Fibroblast of mammary gland (primary cell): ENCODE measurements around the gene NEMF.

Experiments
- DNase-seq: peaks from one replicate; pipeline ENCODE4 v3.0.0-alpha.2; 2010; ENCODE audit warnings: low read depth
- H3K4me3 ChIP-seq: 2 replicates; pipeline ENCODE4 v1.5.1; 2011; ENCODE audit warnings: low read depth, mild to moderate bottlenecking, low read length, moderate library complexity; ENCODE audit not compliant: control insufficient read depth
- TF ChIP-seq, protein P1 (sequence below): conservative IDR thresholded peaks from 2 replicates; pipeline ENCODE4 v1.5.1; 2011; ENCODE audit warnings: low read depth, low read length, inconsistent platforms; ENCODE audit not compliant: control insufficient read depth, insufficient read depth

NEMF gene

GRCh38 chr14:49862089-49862673 lies 9.6 kb upstream of the NEMF start:
- TF ChIP-seq, protein P1, sequence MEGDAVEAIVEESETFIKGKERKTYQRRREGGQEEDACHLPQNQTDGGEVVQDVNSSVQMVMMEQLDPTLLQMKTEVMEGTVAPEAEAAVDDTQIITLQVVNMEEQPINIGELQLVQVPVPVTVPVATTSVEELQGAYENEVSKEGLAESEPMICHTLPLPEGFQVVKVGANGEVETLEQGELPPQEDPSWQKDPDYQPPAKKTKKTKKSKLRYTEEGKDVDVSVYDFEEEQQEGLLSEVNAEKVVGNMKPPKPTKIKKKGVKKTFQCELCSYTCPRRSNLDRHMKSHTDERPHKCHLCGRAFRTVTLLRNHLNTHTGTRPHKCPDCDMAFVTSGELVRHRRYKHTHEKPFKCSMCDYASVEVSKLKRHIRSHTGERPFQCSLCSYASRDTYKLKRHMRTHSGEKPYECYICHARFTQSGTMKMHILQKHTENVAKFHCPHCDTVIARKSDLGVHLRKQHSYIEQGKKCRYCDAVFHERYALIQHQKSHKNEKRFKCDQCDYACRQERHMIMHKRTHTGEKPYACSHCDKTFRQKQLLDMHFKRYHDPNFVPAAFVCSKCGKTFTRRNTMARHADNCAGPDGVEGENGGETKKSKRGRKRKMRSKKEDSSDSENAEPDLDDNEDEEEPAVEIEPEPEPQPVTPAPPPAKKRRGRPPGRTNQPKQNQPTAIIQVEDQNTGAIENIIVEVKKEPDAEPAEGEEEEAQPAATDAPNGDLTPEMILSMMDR: peak; percentile 100
- H3K4me3 ChIP-seq: peak overlapping the region; percentile 73
- DNase-seq: peak; percentile 88

DNA sequence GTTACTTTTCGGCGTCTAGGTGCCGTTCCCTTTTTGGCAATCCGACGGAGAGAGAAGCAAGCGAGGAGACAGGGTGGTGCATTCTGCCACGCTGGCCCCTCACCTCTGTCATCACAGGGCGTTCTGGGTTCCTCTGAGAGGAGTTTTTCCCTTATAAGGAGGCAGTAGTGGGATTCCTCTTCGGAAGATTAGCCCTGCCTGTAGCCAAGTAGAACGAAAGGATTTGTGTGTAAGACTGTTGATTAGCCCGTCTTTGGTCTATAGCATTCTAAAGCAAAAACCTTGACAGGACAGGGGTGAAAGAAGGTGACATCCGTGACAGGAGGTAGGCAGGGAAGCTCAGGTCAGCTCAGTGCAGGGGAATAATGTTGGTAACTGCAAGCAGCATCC lies 9.1 kb upstream of the NEMF start:
- H3K4me3 ChIP-seq: peak overlapping the region; percentile 73
- DNase-seq: peak; percentile 80
- TF ChIP-seq, protein P1: no peak

- TF ChIP-seq, protein P1: no peak
- H3K4me3 ChIP-seq: peak overlapping the region; percentile 73
- no peak for DNase-seq
These were observed 8.6 kb upstream of the NEMF start for GRCh38 chr14:49860988-49861698.

GRCh38 chr14:49858383-49858782 lies 5.8 kb upstream of the NEMF start:
- no peak for DNase-seq
- no peak overlapping the region for H3K4me3 ChIP-seq
- TF ChIP-seq, protein P1: no peak

DNA sequence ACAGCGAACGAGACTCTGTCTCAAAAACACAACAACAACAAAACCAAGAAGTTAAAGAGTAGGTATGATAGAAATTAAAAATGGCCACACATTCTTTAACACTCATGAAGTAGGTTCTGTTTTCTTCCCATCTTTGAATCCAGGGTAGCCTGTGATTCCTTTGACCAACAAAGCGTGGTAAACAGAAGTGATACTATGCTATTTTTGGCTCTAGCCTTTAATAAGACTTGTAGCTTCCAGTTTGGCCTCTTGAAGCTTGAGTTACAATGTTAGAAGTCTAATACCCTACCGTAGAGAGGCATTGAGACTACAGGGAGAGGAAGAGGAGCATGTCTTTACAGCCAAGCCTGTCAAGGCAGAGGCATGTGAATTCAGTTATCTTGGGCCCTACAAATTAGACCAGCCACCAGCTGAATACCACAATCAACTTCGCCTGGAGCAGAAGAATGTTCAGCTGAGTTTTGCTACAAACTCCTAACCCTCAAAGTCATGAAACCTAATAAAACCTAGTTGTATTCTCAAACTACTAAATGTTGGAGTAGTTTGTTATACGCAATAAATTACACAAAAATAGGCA lies 4.9 kb upstream of the NEMF start:
- H3K4me3 ChIP-seq: no peak overlapping the region
- DNase-seq: no peak
- TF ChIP-seq, protein P1: no peak

- DNase-seq: peak; percentile 85
- H3K4me3 ChIP-seq: peak overlapping the region; percentile 98
- TF ChIP-seq, protein P1: peak; percentile 78
These were observed 1.2 kb upstream of the NEMF start for GRCh38 chr14:49853572-49854375.
